HG02798 (cell line): Measurements from ENCODE around the gene UBE2G2.

Experiments used
- ATAC-seq: cut with Tn5 transposase; IDR thresholded peaks from one replicate; pipeline ENCODE4 v1.9.1; 2021; ENCODE audit warnings: mild to moderate bottlenecking; ENCODE audit not compliant: unreplicated experiment, poor library complexity

Gene UBE2G2

GRCh38 chr21:44732956-44733355 is 68.7 kb downstream of the UBE2G2 start:
- no peak for ATAC-seq

- no peak for ATAC-seq
These were observed 69.4 kb downstream of the UBE2G2 start for GRCh38 chr21:44732263-44732662.

GRCh38 chr21:44730951-44731579 is 70.6 kb downstream of the UBE2G2 start:
- ATAC-seq: no peak

GRCh38 chr21:44730028-44730395 is 71.6 kb downstream of the UBE2G2 start:
- no peak for ATAC-seq

GRCh38 chr21:44729336-44730027 is 72.1 kb downstream of the UBE2G2 start:
- ATAC-seq: no peak

GRCh38 chr21:44728716-44729115 is 72.9 kb downstream of the UBE2G2 start:
- no peak for ATAC-seq

GRCh38 chr21:44727757-44728156 is 73.9 kb downstream of the UBE2G2 start:
- ATAC-seq: no peak

- ATAC-seq: no peak
These were observed 74.3 kb downstream of the UBE2G2 start for GRCh38 chr21:44727321-44727720.

- no peak for ATAC-seq
These were observed 74.8 kb downstream of the UBE2G2 start for GRCh38 chr21:44726826-44727225.

- no peak for ATAC-seq
These were observed 76.7 kb downstream of the UBE2G2 start for GRCh38 chr21:44724926-44725325.

GRCh38 chr21:44724196-44724595 is 77.4 kb downstream of the UBE2G2 start:
- no peak for ATAC-seq

- no peak for ATAC-seq
These were observed 78.2 kb downstream of the UBE2G2 start for GRCh38 chr21:44723177-44724131.

- ATAC-seq: no peak
These were observed 78.9 kb downstream of the UBE2G2 start for GRCh38 chr21:44722731-44723130.

GRCh38 chr21:44720170-44720569 is 81.5 kb downstream of the UBE2G2 start:
- no peak for ATAC-seq
